Measurements from ENCODE around the gene LINC01488.

- TF ChIP-seq CTCF (IDR thresholded peaks at IDR 0.05): no peak
- no peak for TF ChIP-seq POLR2A (IDR thresholded peaks at IDR 0.05)
- no peak for TF ChIP-seq EP300 (IDR thresholded peaks at IDR 0.05)
Observed at GRCh38 chr11:69435161-69435986, 46.1 kb upstream of the LINC01488 start.

All from ovary (tissue), 3 donors.